CD4-positive, alpha-beta T cell treated with Interleukin-2 at 100 ng/mL for 4 hours (primary cell): ENCODE data around the gene DCST2.

Source experiments
- DNase-seq: peaks from one replicate; pipeline ENCODE4 v3.0.0-alpha.2; 2020; ENCODE audit warnings: low spot score

DCST2 gene

GRCh38 chr1:155033524-155033923 is at the start of gene DCST2, which contains the start of gene DCST1:
TSS of gene DCST2 (minus strand) at chr1:155033781. CDS start at chr1:155033701, 80 bp downstream.
TSS of gene DCST1 (plus strand) at chr1:155033824. CDS start at chr1:155034037, 213 bp downstream.
- no peak for DNase-seq

- no peak for DNase-seq
Measured at GRCh38 chr1:155083052-155083541, 49.5 kb upstream of the DCST2 start.

GRCh38 chr1:155082301-155083051 is 48.9 kb upstream of the DCST2 start:
- no peak for DNase-seq

GRCh38 chr1:155081472-155082300 is 48.1 kb upstream of the DCST2 start:
- no peak for DNase-seq

GRCh38 chr1:155080312-155081228 is 47.0 kb upstream of the DCST2 start:
- no peak for DNase-seq

- no peak for DNase-seq
Measured at GRCh38 chr1:155079487-155080311, 46.1 kb upstream of the DCST2 start.

GRCh38 chr1:155079210-155079486 is 45.6 kb upstream of the DCST2 start:
- no peak for DNase-seq

- DNase-seq: peak; percentile 51
Measured at GRCh38 chr1:155078469-155079209, 45.1 kb upstream of the DCST2 start, which contains the start of gene EFNA3. TSS of gene EFNA3 (plus strand) at chr1:155078837. CDS start at chr1:155078942, 105 bp downstream.

- DNase-seq: no peak
Measured at GRCh38 chr1:155077758-155078445, 44.3 kb upstream of the DCST2 start.

- DNase-seq: no peak
Measured at GRCh38 chr1:155077346-155077745, 43.8 kb upstream of the DCST2 start.

- DNase-seq: no peak
Measured at GRCh38 chr1:155076371-155076770, 42.8 kb upstream of the DCST2 start.

GRCh38 chr1:155075535-155075934 is 42.0 kb upstream of the DCST2 start:
- DNase-seq: no peak

GRCh38 chr1:155073377-155074242 is 40.0 kb upstream of the DCST2 start:
- DNase-seq: no peak

GRCh38 chr1:155072531-155073289 is 39.1 kb upstream of the DCST2 start:
- no peak for DNase-seq

GRCh38 chr1:155071701-155072100 is 38.1 kb upstream of the DCST2 start:
- no peak for DNase-seq

GRCh38 chr1:155070721-155071569 is 37.4 kb upstream of the DCST2 start:
- DNase-seq: peak; percentile 73

GRCh38 chr1:155070158-155070621 is 36.6 kb upstream of the DCST2 start:
- DNase-seq: no peak
